ENCODE results near the gene ZEB1. TPM values are rescaled to one million over a fixed set of nuclear protein-coding genes. Genes with fewer than 3 reads are reported as not detected.
A peak's percentile ranks its signal among the peaks of the same experiment; 100 is the strongest.

Gene ZEB1
- total RNA-seq, 1 experiment from 2014 or later, result 0.39 TPM

- H3K79me1 ChIP-seq (ENCODE audit: insufficient read depth, low read depth, low read length, poor library complexity, severe bottlenecking), result no peaks in the 10 kb centered on the region
- no peak overlapping the region for H2BK15ac ChIP-seq (ENCODE audit: low read depth, low read length)
- peak overlapping the region in 1 of 3 experiments; percentile 31; a peak in 1 of 7 replicates for H3K27ac Mint-ChIP-seq
These were observed 259.3 kb downstream of the ZEB1 start for GRCh38 chr10:31578181-31578852.

More at GRCh38 chr10:31578181-31578852, 259.3 kb downstream of the ZEB1 start:
- Histone ChIP-seq H3K56ac (ENCODE audit: insufficient read length, low read depth, low read length) (no peak overlapping the region), H3K23me2 (ENCODE audit: insufficient read length, low read depth, low read length, poor library complexity, severe bottlenecking) (no peaks in the 10 kb centered on the region), H2BK12ac (ENCODE audit: insufficient read length, low read depth, low read length) (no peak overlapping the region), H3K9me3 (ENCODE audit: control insufficient read depth, low read depth, low read length) (no peaks in the 10 kb centered on the region), H2BK20ac (ENCODE audit: low read depth, low read length, poor library complexity, severe bottlenecking) (no peak overlapping the region), H3K18ac (ENCODE audit: insufficient read length, low read depth, low read length) (no peak overlapping the region), H2BK5ac (ENCODE audit: insufficient read length, low read length) (no peak overlapping the region), H3T11ph (ENCODE audit: low read length) (no peak overlapping the region), H4K8ac (replicated peaks; ENCODE audit: insufficient read length, low read depth, low read length) (no peak overlapping the region), H3K79me2 (ENCODE audit: insufficient read depth, low read length) (no peaks in the 10 kb centered on the region), H3K4me2 (ENCODE audit: insufficient read depth, insufficient read length, low read length) (no peak overlapping the region), H3K27ac (ENCODE audit: insufficient read length, low read depth, low read length) (no peak overlapping the region), H2AFZ (ENCODE audit: low read length) (no peak overlapping the region), H3K9ac (ENCODE audit: extremely low read depth, insufficient read length, low read length) (no peak overlapping the region), H4K20me1 (ENCODE audit: control insufficient read depth, insufficient read depth, insufficient read length) (no peaks in the 10 kb centered on the region), H3K4ac (ENCODE audit: low read depth, low read length) (no peak overlapping the region), H2AK5ac (ENCODE audit: insufficient read length, low read length) (no peak overlapping the region), H3K23ac (ENCODE audit: insufficient read length, low read depth, low read length) (no peak overlapping the region), H4K5ac (ENCODE audit: insufficient read length, low read depth, low read length) (no peak overlapping the region), H3K14ac (ENCODE audit: insufficient read depth, low read length) (no peak overlapping the region), H4K91ac (ENCODE audit: insufficient read length, low read depth, low read length) (no peak overlapping the region), H2BK120ac (ENCODE audit: low read depth, low read length, poor library complexity, severe bottlenecking) (no peak overlapping the region), H3K4me1 (ENCODE audit: insufficient read depth, low read length) (no peaks in the 10 kb centered on the region), H3K27me3 (ENCODE audit: insufficient read depth, low read length) (no peaks in the 10 kb centered on the region)
- TF ChIP-seq CTCF (conservative IDR thresholded peaks at IDR 0.05), result no peak
- peaks cover 9 to 15% of the 10 kb centered on the region in 2 experiments for H3K9me3 Mint-ChIP-seq
- H3K4me3 Mint-ChIP-seq, result no peak overlapping the region
- WGBS (ENCODE audit: extremely low coverage, insufficient read length, low lambda C conversion rate), result no CpG with 5 or more reads among the region's 3 CpGs
- H3K36me3 Mint-ChIP-seq (ENCODE audit: insufficient read depth in 1 of 3, low read depth in 3 of 3), result peaks cover 2 to 10% (median 7%) of the 10 kb centered on the region in 3 experiments; a peak in 4 of 7 replicates
- peaks cover 4 to 7% of the 10 kb centered on the region in 2 experiments for H3K4me1 Mint-ChIP-seq
- peaks cover 2% of the 10 kb centered on the region for H3K27me3 Mint-ChIP-seq (ENCODE audit: low read depth)
- DNase-seq, result no peak
